Measurements from ENCODE around the gene COL5A1.

- no peak for TF ChIP-seq CTCF (IDR thresholded peaks at IDR 0.05 in 4 of 5, conservative IDR thresholded peaks at IDR 0.05 in 1 of 5)
- no peak for TF ChIP-seq POLR2A (IDR thresholded peaks at IDR 0.05)
These were observed 117.5 kb downstream of the COL5A1 start for GRCh38 chr9:134758949-134759607.
